Right ventricle myocardium inferior (tissue), 1 donor: Measurements from ENCODE around the gene CRADD. TPM values are rescaled to one million over a fixed set of nuclear protein-coding genes. Genes with fewer than 3 reads are reported as not detected.

Experiments used
- ATAC-seq: fragments of 200-7000 bp; cut with Tn5 transposase; one replicate; pipeline ENCODE4 v1.9.1; 2020; ENCODE audit warnings: mild to moderate bottlenecking, moderate library complexity
- DNase-seq: peaks from one replicate; pipeline ENCODE4 v3.0.0; 2021; ENCODE audit errors: missing footprints
- intact Hi-C: fragments of 100-400 bp; cut with DNase I; formaldehyde crosslinking; loops from one replicate; pipeline ENCODE4 v1.11.0; 2022
- total RNA-seq: library from RNA; stranded (reverse); fragmentation: NEBNext Ultra II Directional; extraction: Animal tissue kit (Norgen Biotek cat#: 25700); gene quantifications from one replicate; pipeline ENCODE4 v1.2.1, GENCODE V29; 2021
- donor health status: DM: no; HTN: yes; CAD: no; lungs with severe emphysema.

The CRADD gene
- total RNA-seq, 1 donor from 2014 or later = 40.3 TPM

GRCh38 chr12:93667672-93668071, 9.5 kb upstream of the CRADD start:
- intact Hi-C loops = no loop called here
- DNase-seq = no peak
- no peak for ATAC-seq

GRCh38 chr12:93668919-93669418, 8.2 kb upstream of the CRADD start:
- ATAC-seq (no peak), DNase-seq (no peak)
- intact Hi-C loops = no loop called here

- intact Hi-C loops = no loop called here
- DNase-seq (no peak), ATAC-seq (no peak)
Observed at GRCh38 chr12:93669452-93669851, 7.7 kb upstream of the CRADD start.

- intact Hi-C loops = loop anchor here (10.0 kb wide), 1 partner anchor 305 kb away; no protein-coding TSS in a partner anchor
- ATAC-seq (no peak), DNase-seq (no peak)
Observed at GRCh38 chr12:93670104-93670503, 7.1 kb upstream of the CRADD start.

- ATAC-seq (no peak), DNase-seq (no peak)
- intact Hi-C loops = loop anchor here (10.0 kb wide), 1 partner anchor 304 kb away; no protein-coding TSS in a partner anchor
Observed at GRCh38 chr12:93671044-93671443, 6.1 kb upstream of the CRADD start.

- ATAC-seq (no peak), DNase-seq (no peak)
- intact Hi-C loops = loop anchor here (10.0 kb wide), 1 partner anchor 302 kb away; no protein-coding TSS in a partner anchor
Observed at GRCh38 chr12:93673084-93673483, 4.1 kb upstream of the CRADD start.

- DNase-seq = no peak
- intact Hi-C loops = loop anchor here (10.0 kb wide), 1 partner anchor 300 kb away; no protein-coding TSS in a partner anchor
- ATAC-seq = no peak
Observed at GRCh38 chr12:93674386-93674785, 2.8 kb upstream of the CRADD start.

GRCh38 chr12:93676408-93677194, 574 bp upstream of the CRADD start:
- no peak for DNase-seq
- intact Hi-C loops = loop anchor here (1.0 to 10.0 kb wide), 8 partner anchors 66 to 426 kb away; no protein-coding TSS in a partner anchor
- ATAC-seq = no peak

GRCh38 chr12:93678779-93679178, 1.6 kb downstream of the CRADD start:
- DNase-seq = no peak
- no peak for ATAC-seq
- intact Hi-C loops = loop anchor here (5.0 to 10.0 kb wide), 4 partner anchors 86 to 314 kb away; no protein-coding TSS in a partner anchor

- ATAC-seq (peak; percentile 66), DNase-seq (peak; percentile 57)
- intact Hi-C loops = loop anchor here (5.0 to 10.0 kb wide), 4 partner anchors 87 to 313 kb away; no protein-coding TSS in a partner anchor
Observed at GRCh38 chr12:93679308-93679925, 2.2 kb downstream of the CRADD start.

GRCh38 chr12:93680006-93680405, 2.8 kb downstream of the CRADD start:
- DNase-seq = no peak
- intact Hi-C loops = no loop called here
- ATAC-seq = no peak

- peak; percentile 88 for ATAC-seq
- intact Hi-C loops = loop anchor here (2.0 kb wide), 1 partner anchor 16 kb away; no protein-coding TSS in a partner anchor
Observed at GRCh38 chr12:93682846-93683261, 5.7 kb downstream of the CRADD start.

GRCh38 chr12:93683410-93683809, 6.2 kb downstream of the CRADD start:
- intact Hi-C loops = loop anchor here (2.0 kb wide), 1 partner anchor 15 kb away; no protein-coding TSS in a partner anchor
- peak; percentile 16 for ATAC-seq

More at GRCh38 chr12:93682846-93683261, 5.7 kb downstream of the CRADD start:
- no peak for DNase-seq

GRCh38 chr12:93684716-93685115, 7.5 kb downstream of the CRADD start:
- intact Hi-C loops = no loop called here
- ATAC-seq (no peak), DNase-seq (no peak)

More at GRCh38 chr12:93683410-93683809, 6.2 kb downstream of the CRADD start:
- DNase-seq = no peak

- no peak for DNase-seq
- intact Hi-C loops = no loop called here
- no peak for ATAC-seq
Observed at GRCh38 chr12:93686572-93687356, 9.6 kb downstream of the CRADD start.

- intact Hi-C loops = no loop called here
- ATAC-seq = no peak
Observed at GRCh38 chr12:93689076-93689834, 12.1 kb downstream of the CRADD start.

GRCh38 chr12:93696462-93696861, 19.3 kb downstream of the CRADD start:
- no peak for DNase-seq
- ATAC-seq = no peak
- intact Hi-C loops = no loop called here

More at GRCh38 chr12:93689076-93689834, 12.1 kb downstream of the CRADD start:
- no peak for DNase-seq
